K562 (cell line): Measurements from ENCODE around the gene INTS1. TPM values are rescaled to one million over a fixed set of nuclear protein-coding genes. Genes with fewer than 3 reads are reported as not detected.

ENCODE experiments used
- CTBP1 ChIP-seq: fragments of 450-650 bp; IDR thresholded peaks from 2 replicates; pipeline ENCODE4 v1.6.1; 2016; ENCODE audit warnings: borderline replicate concordance
- HMG20A ChIP-seq: fragments of 450-650 bp; formaldehyde crosslinking; conservative IDR thresholded peaks from 2 replicates; pipeline ENCODE4 v1.4.0; 2020; ENCODE audit warnings: mild to moderate bottlenecking, mixed read lengths
- HMGXB4 ChIP-seq: sonication (generic); formaldehyde crosslinking; IDR thresholded peaks from 2 replicates; pipeline ENCODE4 v1.8.1; 2023; ENCODE audit warnings: mild to moderate bottlenecking, missing genetic modification reagents
- KAT7 ChIP-seq: sonication (generic); formaldehyde crosslinking; IDR thresholded peaks from 2 replicates; pipeline ENCODE4 v1.8.0; 2022; ENCODE audit warnings: missing genetic modification reagents, mild to moderate bottlenecking, borderline replicate concordance
- LARP7 ChIP-seq: fragments of 450-650 bp; IDR thresholded peaks from 2 replicates; pipeline ENCODE4 v1.6.1; 2016
- NBN ChIP-seq: fragments of 450-650 bp; IDR thresholded peaks from 2 replicates; pipeline ENCODE4 v1.6.1; 2016; ENCODE audit warnings: low read depth, mild to moderate bottlenecking
- POLR2A ChIP-seq: fragments of 450-650 bp; conservative IDR thresholded peaks from 2 replicates; pipeline ENCODE4 v1.6.1; 2016
- POU5F1 ChIP-seq: fragments of 150-350 bp; IDR thresholded peaks from 2 replicates; pipeline ENCODE4 v1.6.1; 2014; ENCODE audit warnings: borderline replicate concordance, low read length, low read depth, mild to moderate bottlenecking; ENCODE audit not compliant: partially characterized antibody
- RHOXF2B ChIP-seq: fragments of 250-450 bp; sonication (Bioruptor Pico); conservative IDR thresholded peaks from 2 replicates; pipeline ENCODE4 v1.5.1; 2021
- SNRNP70 ChIP-seq: fragments of 200-400 bp; formaldehyde crosslinking; optimal IDR thresholded peaks from 2 replicates; pipeline ENCODE3; 2017; ENCODE audit warnings: low read depth, low read length
- TBP ChIP-seq: optimal IDR thresholded peaks from 2 replicates; pipeline ENCODE3; 2011; ENCODE audit warnings: low read depth, low read length, improper control_type of control experiment
- TEAD1 ChIP-seq, 2 experiments: fragments of 450-650 bp in 1 of 2; sonication (generic) in 1 of 2; formaldehyde crosslinking; IDR thresholded peaks; 2 replicates each; pipeline versions ENCODE4 v1.4.0 to v1.8.0; 2020 to 2022; ENCODE audit warnings: mild to moderate bottlenecking in 2 of 2, missing genetic modification reagents in 1 of 2
- UBTF ChIP-seq, 2 experiments: IDR thresholded peaks; 2 replicates each; pipeline ENCODE4 v1.6.1; 2012; ENCODE audit warnings: improper control_type of control experiment in 2 of 2, low read depth in 2 of 2, low read length in 2 of 2, borderline replicate concordance in 1 of 2
- ZNF140 ChIP-seq: fragments of 250-450 bp; sonication (Bioruptor Pico); IDR thresholded peaks from 2 replicates; pipeline ENCODE4 v1.8.0; 2021; ENCODE audit warnings: moderate library complexity, mild to moderate bottlenecking, inconsistent platforms
- ZNF263 ChIP-seq: sonication (generic); formaldehyde crosslinking; IDR thresholded peaks from 2 replicates; pipeline ENCODE4 v1.8.0; 2022; ENCODE audit warnings: mild to moderate bottlenecking, missing genetic modification reagents, borderline replicate concordance
- ZNF311 ChIP-seq: fragments of 250-450 bp; sonication (Bioruptor Pico); IDR thresholded peaks from 2 replicates; pipeline ENCODE4 v1.4.0; 2020; ENCODE audit warnings: mild to moderate bottlenecking, moderate library complexity
- ZNF77 ChIP-seq: fragments of 250-450 bp; sonication (Bioruptor Pico); IDR thresholded peaks from 2 replicates; pipeline ENCODE4 v1.5.0; 2020
- polyA plus RNA-seq, 8 experiments: library from polyadenylated mRNA; depleted of rRNA in 4 of 8; stranded (reverse) in 5 of 8; unstranded in 3 of 8; fragments of >200 nt; fragmentation: Nextera tagmentation in 2 of 8; fragmentation: Illumina TruSeq in 1 of 8; extraction: Ambion mirVana in 2 of 8; extraction: Trizol in 1 of 8; gene quantifications; 2 replicates each; pipeline versions ENCODE4 v1.2.1 to v1.2.3, GENCODE V29; 2011 to 2014; ENCODE audit warnings: inconsistent platforms in 1 of 8, missing spikeins in 1 of 8
- total RNA-seq, 7 experiments: library from RNA; depleted of rRNA in 6 of 7; stranded (reverse); fragments of >200 nt in 6 of 7; fragmentation: Illumina TruSeq in 2 of 7; extraction: Trizol in 2 of 7; gene quantifications; 2 replicates each; pipeline versions ENCODE4 v1.2.1 to v1.2.3, GENCODE V29; 2011 to 2021; ENCODE audit warnings: low replicate concordance in 1 of 7
- TF ChIP-seq, protein P1 (sequence below): sonication (generic); formaldehyde crosslinking; IDR thresholded peaks from 2 replicates; pipeline ENCODE4 v1.8.0; 2022; ENCODE audit warnings: mild to moderate bottlenecking, low read depth, missing genetic modification reagents
- TF ChIP-seq, protein P2 (sequence below): sonication (generic); formaldehyde crosslinking; IDR thresholded peaks from 2 replicates; pipeline ENCODE4 v1.8.1; 2023; ENCODE audit warnings: missing genetic modification reagents, mild to moderate bottlenecking, borderline replicate concordance

INTS1 gene
- total and polyA plus RNA-seq, 9 of the 15 experiments (the other 6 are each of a cell fraction or from before 2014, with no cell fraction given): 0.34 to 119 (median 18.5) TPM

- TF ChIP-seq UBTF (IDR thresholded peaks at IDR 0.05; ENCODE audit: borderline replicate concordance in 1 of 2, low read depth in 2 of 2, low read length in 2 of 2) (0 out of 4 replicates have a peak, but pooled peaks of 1 of the 2 experiments have one; percentile 24), SNRNP70 (no peak), POU5F1 (peak; percentile 36), TBP (no peak), TEAD1 (CRISPR knock-in tag; IDR thresholded peaks at IDR 0.05) (no peak), ZNF140 (CRISPR knock-in tag) (no peak), KAT7 (CRISPR knock-in tag) (no peak), HMGXB4 (CRISPR knock-in tag) (no peak), ZNF263 (CRISPR knock-in tag) (peak; percentile 100), ZNF311 (CRISPR knock-in tag) (no peak), LARP7 (no peak), CTBP1 (peak; percentile 88), POLR2A (peak; percentile 27; the same call in 1 of the 2 replicates), RHOXF2B (CRISPR knock-in tag) (no peak), ZNF77 (CRISPR knock-in tag) (no peak), HMG20A (CRISPR knock-in tag) (no peak), NBN (0 out of 2 replicates have a peak, but pooled peaks have one; percentile 33)
- TF ChIP-seq, protein P1, sequence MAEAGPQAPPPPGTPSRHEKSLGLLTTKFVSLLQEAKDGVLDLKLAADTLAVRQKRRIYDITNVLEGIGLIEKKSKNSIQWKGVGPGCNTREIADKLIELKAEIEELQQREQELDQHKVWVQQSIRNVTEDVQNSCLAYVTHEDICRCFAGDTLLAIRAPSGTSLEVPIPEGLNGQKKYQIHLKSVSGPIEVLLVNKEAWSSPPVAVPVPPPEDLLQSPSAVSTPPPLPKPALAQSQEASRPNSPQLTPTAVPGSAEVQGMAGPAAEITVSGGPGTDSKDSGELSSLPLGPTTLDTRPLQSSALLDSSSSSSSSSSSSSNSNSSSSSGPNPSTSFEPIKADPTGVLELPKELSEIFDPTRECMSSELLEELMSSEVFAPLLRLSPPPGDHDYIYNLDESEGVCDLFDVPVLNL (CRISPR knock-in tag): no peak
- TF ChIP-seq, protein P2, sequence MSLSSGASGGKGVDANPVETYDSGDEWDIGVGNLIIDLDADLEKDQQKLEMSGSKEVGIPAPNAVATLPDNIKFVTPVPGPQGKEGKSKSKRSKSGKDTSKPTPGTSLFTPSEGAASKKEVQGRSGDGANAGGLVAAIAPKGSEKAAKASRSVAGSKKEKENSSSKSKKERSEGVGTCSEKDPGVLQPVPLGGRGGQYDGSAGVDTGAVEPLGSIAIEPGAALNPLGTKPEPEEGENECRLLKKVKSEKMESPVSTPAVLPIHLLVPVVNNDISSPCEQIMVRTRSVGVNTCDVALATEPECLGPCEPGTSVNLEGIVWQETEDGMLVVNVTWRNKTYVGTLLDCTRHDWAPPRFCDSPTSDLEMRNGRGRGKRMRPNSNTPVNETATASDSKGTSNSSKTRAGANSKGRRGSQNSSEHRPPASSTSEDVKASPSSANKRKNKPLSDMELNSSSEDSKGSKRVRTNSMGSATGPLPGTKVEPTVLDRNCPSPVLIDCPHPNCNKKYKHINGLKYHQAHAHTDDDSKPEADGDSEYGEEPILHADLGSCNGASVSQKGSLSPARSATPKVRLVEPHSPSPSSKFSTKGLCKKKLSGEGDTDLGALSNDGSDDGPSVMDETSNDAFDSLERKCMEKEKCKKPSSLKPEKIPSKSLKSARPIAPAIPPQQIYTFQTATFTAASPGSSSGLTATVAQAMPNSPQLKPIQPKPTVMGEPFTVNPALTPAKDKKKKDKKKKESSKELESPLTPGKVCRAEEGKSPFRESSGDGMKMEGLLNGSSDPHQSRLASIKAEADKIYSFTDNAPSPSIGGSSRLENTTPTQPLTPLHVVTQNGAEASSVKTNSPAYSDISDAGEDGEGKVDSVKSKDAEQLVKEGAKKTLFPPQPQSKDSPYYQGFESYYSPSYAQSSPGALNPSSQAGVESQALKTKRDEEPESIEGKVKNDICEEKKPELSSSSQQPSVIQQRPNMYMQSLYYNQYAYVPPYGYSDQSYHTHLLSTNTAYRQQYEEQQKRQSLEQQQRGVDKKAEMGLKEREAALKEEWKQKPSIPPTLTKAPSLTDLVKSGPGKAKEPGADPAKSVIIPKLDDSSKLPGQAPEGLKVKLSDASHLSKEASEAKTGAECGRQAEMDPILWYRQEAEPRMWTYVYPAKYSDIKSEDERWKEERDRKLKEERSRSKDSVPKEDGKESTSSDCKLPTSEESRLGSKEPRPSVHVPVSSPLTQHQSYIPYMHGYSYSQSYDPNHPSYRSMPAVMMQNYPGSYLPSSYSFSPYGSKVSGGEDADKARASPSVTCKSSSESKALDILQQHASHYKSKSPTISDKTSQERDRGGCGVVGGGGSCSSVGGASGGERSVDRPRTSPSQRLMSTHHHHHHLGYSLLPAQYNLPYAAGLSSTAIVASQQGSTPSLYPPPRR: 0 out of 2 replicates have a peak, but pooled peaks have one; percentile 62
Measured at GRCh38 chr7:1473864-1474512, 30.2 kb downstream of the INTS1 start (continued).
